Mammary epithelial cell (primary cell): ENCODE results near the gene PNLIP.

ENCODE experiments used
- CTCF ChIP-seq, 2 donors: IDR thresholded peaks in 1 of 2; conservative IDR thresholded peaks in 1 of 2; 2 replicates each; pipeline ENCODE4 v1.5.1; 2011 to 2012; ENCODE audit warnings: inconsistent platforms in 2 of 2, low read length in 2 of 2, mild to moderate bottlenecking in 2 of 2, control low read depth in 1 of 2, low read depth in 1 of 2; ENCODE audit not compliant: insufficient read depth in 1 of 2; ENCODE audit errors: extremely low read depth in 1 of 2
- EZH2 ChIP-seq: IDR thresholded peaks from 2 replicates; pipeline ENCODE4 v1.6.1; 2012; ENCODE audit warnings: low read length, inconsistent platforms, borderline replicate concordance

GRCh38 chr10:116538456-116538855, 7.3 kb upstream of the PNLIP start:
- no peak for TF ChIP-seq EZH2
- no peak for TF ChIP-seq CTCF (conservative IDR thresholded peaks at IDR 0.05 in 1 of 2, IDR thresholded peaks at IDR 0.05 in 1 of 2; ENCODE audit: extremely low read depth in 1 of 2, insufficient read depth in 1 of 2, low read depth in 1 of 2, low read length in 2 of 2)
